GM12892 (cell line): Measurements from ENCODE around the gene EFCAB8.

Source experiments
- POLR2A ChIP-seq: IDR thresholded peaks from 2 replicates; pipeline ENCODE4 v1.6.1; 2011; ENCODE audit warnings: low read depth, low read length, control low read depth
- POLR2AphosphoS5 ChIP-seq: IDR thresholded peaks from 2 replicates; pipeline ENCODE4 v1.6.1; 2011; ENCODE audit warnings: low read depth, low read length, control low read depth
- TAF1 ChIP-seq: IDR thresholded peaks from 2 replicates; pipeline ENCODE4 v1.6.1; 2011; ENCODE audit warnings: low read depth, mild to moderate bottlenecking, control low read depth, low read length, borderline replicate concordance

- TF ChIP-seq POLR2A (no peak), POLR2AphosphoS5 (no peak), TAF1 (no peak)
Observed at GRCh38 chr20:32979201-32979998, 120.7 kb downstream of the EFCAB8 start.
